HepG2 (cell line): ENCODE data around the gene HHEX. TPM values are rescaled to one million over a fixed set of nuclear protein-coding genes. Genes with fewer than 3 reads are reported as not detected.

Source experiments
- BCL6 ChIP-seq: IDR thresholded peaks from 2 replicates; pipeline ENCODE4 v1.6.1; 2016; ENCODE audit warnings: missing genetic modification reagents, missing compliant biosample characterization
- REL ChIP-seq: sonication (generic); formaldehyde crosslinking; conservative IDR thresholded peaks from 2 replicates; pipeline ENCODE4 v1.8.0; 2022; ENCODE audit warnings: mild to moderate bottlenecking, missing genetic modification reagents, moderate library complexity
- SOX5 ChIP-seq: IDR thresholded peaks from 2 replicates; pipeline ENCODE4 v1.6.1; 2016; ENCODE audit warnings: borderline replicate concordance
- SUZ12 ChIP-seq: fragments of 150-350 bp; IDR thresholded peaks from 2 replicates; pipeline ENCODE4 v1.6.1; 2014; ENCODE audit warnings: low read depth, low read length
- ZFP62 ChIP-seq: sonication (generic); formaldehyde crosslinking; IDR thresholded peaks from 2 replicates; pipeline ENCODE4 v1.4.0; 2020; ENCODE audit warnings: missing genetic modification reagents
- ZIK1 ChIP-seq: sonication (generic); formaldehyde crosslinking; IDR thresholded peaks from 2 replicates; pipeline ENCODE4 v1.5.0; 2020; ENCODE audit warnings: mild to moderate bottlenecking, low read depth, missing genetic modification reagents, borderline replicate concordance
- ZMYM2 ChIP-seq: sonication (generic); formaldehyde crosslinking; IDR thresholded peaks from 2 replicates; pipeline ENCODE4 v1.8.0; 2022; ENCODE audit warnings: mild to moderate bottlenecking, missing genetic modification reagents
- ZNF343 ChIP-seq: sonication (generic); formaldehyde crosslinking; IDR thresholded peaks from 2 replicates; pipeline ENCODE4 v1.4.0; 2020; ENCODE audit warnings: mild to moderate bottlenecking, missing genetic modification reagents
- ZNF761 ChIP-seq: sonication (generic); formaldehyde crosslinking; conservative IDR thresholded peaks from 2 replicates; pipeline ENCODE4 v1.4.0; 2020; ENCODE audit warnings: mild to moderate bottlenecking, missing genetic modification reagents
- polyA plus RNA-seq, 8 experiments: library from polyadenylated mRNA; depleted of rRNA in 3 of 8; stranded (reverse) in 7 of 8; unstranded in 1 of 8; fragments of >200 nt; fragmentation: Illumina TruSeq in 4 of 8; extraction: Trizol in 4 of 8; gene quantifications; 2 replicates each; pipeline versions ENCODE4 v1.2.1 to v1.2.3, GENCODE V29; 2011 to 2016; ENCODE audit warnings: low read depth in 4 of 8, missing spikeins in 1 of 8, mixed read lengths in 1 of 8; ENCODE audit not compliant: insufficient read depth in 1 of 8
- total RNA-seq, 5 experiments: library from RNA; depleted of rRNA; stranded (reverse); fragments of >200 nt; fragmentation: Illumina TruSeq; extraction: Trizol; gene quantifications; 2 replicates each; pipeline ENCODE4 v1.2.3, GENCODE V29; 2016; ENCODE audit warnings: low read depth in 1 of 5
- TF ChIP-seq, protein P1 (sequence below): sonication (generic); formaldehyde crosslinking; IDR thresholded peaks from 2 replicates; pipeline ENCODE4 v1.5.0; 2020; ENCODE audit warnings: mild to moderate bottlenecking, missing genetic modification reagents, borderline replicate concordance
- TF ChIP-seq, protein P2 (sequence below): sonication (generic); formaldehyde crosslinking; IDR thresholded peaks from 2 replicates; pipeline ENCODE4 v1.4.0; 2020; ENCODE audit warnings: missing genetic modification reagents, borderline replicate concordance
- TF ChIP-seq, protein P3 (sequence below): IDR thresholded peaks from 2 replicates; pipeline ENCODE4 v1.6.1; 2016; ENCODE audit warnings: missing biosample characterization, missing genetic modification reagents, low read depth
- TF ChIP-seq, protein P4 (sequence below): sonication (generic); formaldehyde crosslinking; IDR thresholded peaks from 2 replicates; pipeline ENCODE4 v1.8.1; 2023; ENCODE audit warnings: mild to moderate bottlenecking, missing genetic modification reagents, borderline replicate concordance
- TF ChIP-seq, protein P5 (sequence below): sonication (generic); formaldehyde crosslinking; IDR thresholded peaks from 2 replicates; pipeline ENCODE4 v1.4.0; 2020; ENCODE audit warnings: mild to moderate bottlenecking, missing genetic modification reagents

The HHEX gene
- total and polyA plus RNA-seq, 2 of the 13 experiments (the other 11 are each of a cell fraction or from before 2014, with no cell fraction given) = 44.5 to 48.7 TPM

DNA sequence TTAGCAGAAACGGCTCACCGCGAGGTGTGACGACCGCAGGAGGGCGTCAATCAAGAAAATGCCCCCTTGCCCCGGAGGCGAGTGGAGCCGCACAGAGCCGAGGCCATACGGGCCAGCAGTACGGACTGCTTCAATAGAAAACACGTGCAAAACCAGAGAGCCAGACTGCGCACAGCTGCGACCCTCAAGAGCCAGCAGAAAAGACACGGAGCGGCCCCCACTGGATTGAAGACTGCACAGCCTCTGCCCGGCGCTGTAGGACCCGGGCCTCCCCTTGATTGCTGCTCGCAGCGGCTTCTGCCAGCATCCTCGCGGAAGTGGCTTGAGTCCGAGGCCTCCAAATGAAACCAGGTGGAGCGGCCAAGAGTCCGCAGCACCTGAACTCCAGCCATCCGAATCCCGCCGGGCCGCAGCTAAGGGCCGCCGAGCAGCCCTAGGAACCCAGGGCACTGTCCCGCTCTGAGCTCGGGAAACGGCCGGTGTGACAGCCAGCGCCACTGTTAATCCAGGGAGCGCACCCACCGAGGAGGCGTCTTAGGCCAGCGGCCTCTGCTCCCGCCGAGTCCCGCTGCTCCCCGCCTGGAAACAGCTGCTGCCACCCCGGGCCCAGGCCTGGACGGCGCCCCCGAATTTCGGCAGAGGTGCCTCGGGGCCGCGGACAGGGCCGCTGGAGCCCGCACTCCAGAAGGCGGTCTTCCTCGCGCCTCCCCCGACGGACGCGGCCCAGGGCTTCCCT is 660 bp upstream of the HHEX start (continued):
- TF ChIP-seq, protein P1, sequence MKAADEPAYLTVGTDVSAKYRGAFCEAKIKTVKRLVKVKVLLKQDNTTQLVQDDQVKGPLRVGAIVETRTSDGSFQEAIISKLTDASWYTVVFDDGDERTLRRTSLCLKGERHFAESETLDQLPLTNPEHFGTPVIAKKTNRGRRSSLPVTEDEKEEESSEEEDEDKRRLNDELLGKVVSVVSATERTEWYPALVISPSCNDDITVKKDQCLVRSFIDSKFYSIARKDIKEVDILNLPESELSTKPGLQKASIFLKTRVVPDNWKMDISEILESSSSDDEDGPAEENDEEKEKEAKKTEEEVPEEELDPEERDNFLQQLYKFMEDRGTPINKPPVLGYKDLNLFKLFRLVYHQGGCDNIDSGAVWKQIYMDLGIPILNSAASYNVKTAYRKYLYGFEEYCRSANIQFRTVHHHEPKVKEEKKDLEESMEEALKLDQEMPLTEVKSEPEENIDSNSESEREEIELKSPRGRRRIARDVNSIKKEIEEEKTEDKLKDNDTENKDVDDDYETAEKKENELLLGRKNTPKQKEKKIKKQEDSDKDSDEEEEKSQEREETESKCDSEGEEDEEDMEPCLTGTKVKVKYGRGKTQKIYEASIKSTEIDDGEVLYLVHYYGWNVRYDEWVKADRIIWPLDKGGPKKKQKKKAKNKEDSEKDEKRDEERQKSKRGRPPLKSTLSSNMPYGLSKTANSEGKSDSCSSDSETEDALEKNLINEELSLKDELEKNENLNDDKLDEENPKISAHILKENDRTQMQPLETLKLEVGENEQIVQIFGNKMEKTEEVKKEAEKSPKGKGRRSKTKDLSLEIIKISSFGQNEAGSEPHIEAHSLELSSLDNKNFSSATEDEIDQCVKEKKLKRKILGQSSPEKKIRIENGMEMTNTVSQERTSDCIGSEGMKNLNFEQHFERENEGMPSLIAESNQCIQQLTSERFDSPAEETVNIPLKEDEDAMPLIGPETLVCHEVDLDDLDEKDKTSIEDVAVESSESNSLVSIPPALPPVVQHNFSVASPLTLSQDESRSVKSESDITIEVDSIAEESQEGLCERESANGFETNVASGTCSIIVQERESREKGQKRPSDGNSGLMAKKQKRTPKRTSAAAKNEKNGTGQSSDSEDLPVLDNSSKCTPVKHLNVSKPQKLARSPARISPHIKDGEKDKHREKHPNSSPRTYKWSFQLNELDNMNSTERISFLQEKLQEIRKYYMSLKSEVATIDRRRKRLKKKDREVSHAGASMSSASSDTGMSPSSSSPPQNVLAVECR = peak; percentile 36
- TF ChIP-seq, protein P2, sequence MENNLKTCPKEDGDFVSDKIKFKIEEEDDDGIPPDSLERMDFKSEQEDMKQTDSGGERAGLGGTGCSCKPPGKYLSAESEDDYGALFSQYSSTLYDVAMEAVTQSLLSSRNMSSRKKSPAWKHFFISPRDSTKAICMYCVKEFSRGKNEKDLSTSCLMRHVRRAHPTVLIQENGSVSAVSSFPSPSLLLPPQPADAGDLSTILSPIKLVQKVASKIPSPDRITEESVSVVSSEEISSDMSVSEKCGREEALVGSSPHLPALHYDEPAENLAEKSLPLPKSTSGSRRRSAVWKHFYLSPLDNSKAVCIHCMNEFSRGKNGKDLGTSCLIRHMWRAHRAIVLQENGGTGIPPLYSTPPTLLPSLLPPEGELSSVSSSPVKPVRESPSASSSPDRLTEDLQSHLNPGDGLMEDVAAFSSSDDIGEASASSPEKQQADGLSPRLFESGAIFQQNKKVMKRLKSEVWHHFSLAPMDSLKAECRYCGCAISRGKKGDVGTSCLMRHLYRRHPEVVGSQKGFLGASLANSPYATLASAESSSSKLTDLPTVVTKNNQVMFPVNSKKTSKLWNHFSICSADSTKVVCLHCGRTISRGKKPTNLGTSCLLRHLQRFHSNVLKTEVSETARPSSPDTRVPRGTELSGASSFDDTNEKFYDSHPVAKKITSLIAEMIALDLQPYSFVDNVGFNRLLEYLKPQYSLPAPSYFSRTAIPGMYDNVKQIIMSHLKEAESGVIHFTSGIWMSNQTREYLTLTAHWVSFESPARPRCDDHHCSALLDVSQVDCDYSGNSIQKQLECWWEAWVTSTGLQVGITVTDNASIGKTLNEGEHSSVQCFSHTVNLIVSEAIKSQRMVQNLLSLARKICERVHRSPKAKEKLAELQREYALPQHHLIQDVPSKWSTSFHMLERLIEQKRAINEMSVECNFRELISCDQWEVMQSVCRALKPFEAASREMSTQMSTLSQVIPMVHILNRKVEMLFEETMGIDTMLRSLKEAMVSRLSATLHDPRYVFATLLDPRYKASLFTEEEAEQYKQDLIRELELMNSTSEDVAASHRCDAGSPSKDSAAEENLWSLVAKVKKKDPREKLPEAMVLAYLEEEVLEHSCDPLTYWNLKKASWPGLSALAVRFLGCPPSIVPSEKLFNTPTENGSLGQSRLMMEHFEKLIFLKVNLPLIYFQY = no peak
- TF ChIP-seq SOX5 (CRISPR knock-in tag) = 0 out of 2 replicates have a peak, but pooled peaks have one; percentile 33
- TF ChIP-seq, protein P3, sequence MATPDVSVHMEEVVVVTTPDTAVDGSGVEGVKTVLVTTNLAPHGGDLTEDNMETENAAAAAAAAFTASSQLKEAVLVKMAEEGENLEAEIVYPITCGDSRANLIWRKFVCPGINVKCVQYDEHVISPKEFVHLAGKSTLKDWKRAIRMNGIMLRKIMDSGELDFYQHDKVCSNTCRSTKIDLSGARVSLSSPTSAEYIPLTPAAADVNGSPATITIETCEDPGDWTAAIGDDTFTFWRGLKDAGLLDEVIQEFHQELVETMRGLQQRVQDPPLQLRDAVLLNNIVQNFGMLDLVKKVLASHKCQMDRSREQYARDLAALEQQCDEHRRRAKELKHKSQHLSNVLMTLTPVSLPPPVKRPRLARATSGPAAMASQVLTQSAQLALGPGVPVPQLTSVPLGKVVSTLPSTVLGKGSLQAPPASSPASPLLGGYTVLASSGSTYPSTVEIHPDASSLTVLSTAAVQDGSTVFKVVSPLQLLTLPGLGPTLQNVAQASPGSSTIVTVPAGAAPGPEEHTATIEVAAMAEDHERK = no peak
- TF ChIP-seq SUZ12 = no peak
- TF ChIP-seq ZFP62 = no peak
- TF ChIP-seq BCL6 = no peak
- TF ChIP-seq ZNF761 (CRISPR knock-in tag) = 0 out of 2 replicates have a peak, but pooled peaks have one; percentile 15
- TF ChIP-seq ZNF343 (CRISPR knock-in tag) = peak; percentile 68; the same call in 1 of the 2 replicates
- TF ChIP-seq, protein P4, sequence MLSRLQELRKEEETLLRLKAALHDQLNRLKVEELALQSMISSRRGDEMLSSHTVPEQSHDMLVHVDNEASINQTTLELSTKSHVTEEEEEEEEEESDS (CRISPR knock-in tag) = no peak
- TF ChIP-seq REL (CRISPR knock-in tag) = no peak
- no peak for TF ChIP-seq ZIK1
- TF ChIP-seq, protein P5, sequence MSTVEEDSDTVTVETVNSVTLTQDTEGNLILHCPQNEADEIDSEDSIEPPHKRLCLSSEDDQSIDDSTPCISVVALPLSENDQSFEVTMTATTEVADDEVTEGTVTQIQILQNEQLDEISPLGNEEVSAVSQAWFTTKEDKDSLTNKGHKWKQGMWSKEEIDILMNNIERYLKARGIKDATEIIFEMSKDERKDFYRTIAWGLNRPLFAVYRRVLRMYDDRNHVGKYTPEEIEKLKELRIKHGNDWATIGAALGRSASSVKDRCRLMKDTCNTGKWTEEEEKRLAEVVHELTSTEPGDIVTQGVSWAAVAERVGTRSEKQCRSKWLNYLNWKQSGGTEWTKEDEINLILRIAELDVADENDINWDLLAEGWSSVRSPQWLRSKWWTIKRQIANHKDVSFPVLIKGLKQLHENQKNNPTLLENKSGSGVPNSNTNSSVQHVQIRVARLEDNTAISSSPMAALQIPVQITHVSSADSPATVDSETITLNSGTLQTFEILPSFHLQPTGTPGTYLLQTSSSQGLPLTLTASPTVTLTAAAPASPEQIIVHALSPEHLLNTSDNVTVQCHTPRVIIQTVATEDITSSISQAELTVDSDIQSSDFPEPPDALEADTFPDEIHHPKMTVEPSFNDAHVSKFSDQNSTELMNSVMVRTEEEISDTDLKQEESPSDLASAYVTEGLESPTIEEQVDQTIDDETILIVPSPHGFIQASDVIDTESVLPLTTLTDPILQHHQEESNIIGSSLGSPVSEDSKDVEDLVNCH (CRISPR knock-in tag) = 0 out of 2 replicates have a peak, but pooled peaks have one; percentile 31
- TF ChIP-seq ZMYM2 (CRISPR knock-in tag) = peak; percentile 64; the same call in 1 of the 2 replicates
